Dedifferentiated amniotic fluid mesenchymal stem cell (primary cell): ENCODE data around the gene ULK4.
"Not testable (repeated sequence)": the region's sequence is repeated elsewhere in the genome, so short reads cannot be mapped to it uniquely, and the experiment has no call there.

Experiments used
- DNase-seq: peaks from one replicate; pipeline ENCODE4 v3.0.0-alpha.2; 2016; ENCODE audit errors: extremely low spot score

The ULK4 gene

GRCh38 chr3:41960826-41961750, 815 bp downstream of the ULK4 start:
- DNase-seq: peak; percentile 52

- DNase-seq: no peak
These were observed 5.3 kb downstream of the ULK4 start for GRCh38 chr3:41956574-41956973.

- no peak for DNase-seq
These were observed 6.7 kb downstream of the ULK4 start for GRCh38 chr3:41955192-41955591.

- no peak for DNase-seq
These were observed 18.5 kb downstream of the ULK4 start for GRCh38 chr3:41943311-41943843.

GRCh38 chr3:41940393-41940792, 21.5 kb downstream of the ULK4 start:
- no peak for DNase-seq

GRCh38 chr3:41936384-41936783, 25.5 kb downstream of the ULK4 start:
- no peak for DNase-seq

GRCh38 chr3:41933154-41933676, 28.7 kb downstream of the ULK4 start:
- peak; percentile 66 for DNase-seq

- DNase-seq: no peak
These were observed 29.4 kb downstream of the ULK4 start for GRCh38 chr3:41932464-41932863.

GRCh38 chr3:41920406-41920965, 41.4 kb downstream of the ULK4 start:
- DNase-seq: no peak

- DNase-seq: no peak
These were observed 46.5 kb downstream of the ULK4 start for GRCh38 chr3:41915353-41915752.

GRCh38 chr3:41912280-41912679, 49.6 kb downstream of the ULK4 start:
- no peak for DNase-seq

GRCh38 chr3:41907330-41908073, 54.4 kb downstream of the ULK4 start:
- no peak for DNase-seq

- no peak for DNase-seq
These were observed 61.6 kb downstream of the ULK4 start for GRCh38 chr3:41900265-41900664.

- DNase-seq: no peak
These were observed 63.3 kb downstream of the ULK4 start for GRCh38 chr3:41898631-41899030.

GRCh38 chr3:41893977-41894376, 67.9 kb downstream of the ULK4 start:
- DNase-seq: peak; percentile 64

GRCh38 chr3:41888368-41889076, 73.4 kb downstream of the ULK4 start:
- no peak for DNase-seq

GRCh38 chr3:41882956-41883355, 78.9 kb downstream of the ULK4 start:
- no peak for DNase-seq

- DNase-seq: peak; percentile 56
These were observed 80.6 kb downstream of the ULK4 start for GRCh38 chr3:41881233-41881821.

GRCh38 chr3:41880387-41880786, 81.5 kb downstream of the ULK4 start:
- DNase-seq: no peak

GRCh38 chr3:41877741-41878140, 84.2 kb downstream of the ULK4 start:
- not testable (repeated sequence) for DNase-seq

GRCh38 chr3:41874022-41874421, 87.9 kb downstream of the ULK4 start:
- DNase-seq: no peak
